Measurements from ENCODE around the gene PLA2G2C.
"Not testable (repeated sequence)": the region's sequence is repeated elsewhere in the genome, so short reads cannot be mapped to it uniquely, and the experiment has no call there.

Gene PLA2G2C

GRCh38 chr1:20223106-20223505, 36.8 kb upstream of the PLA2G2C start:
- peak; percentile 38 to 53 for DNase-seq (ENCODE audit: low read depth in 1 of 2, low spot score in 1 of 2)
- Histone ChIP-seq H3K27me3 (ENCODE audit: insufficient read depth, poor library complexity, severe bottlenecking) (peaks cover 32% of the 10 kb centered on the region), H3K27ac (replicated peaks) (no peak overlapping the region), H3K4me3 (replicated peaks; ENCODE audit: insufficient read depth, low read length) (no peak overlapping the region)
- peak; percentile 28; the same call in 1 of the 2 replicates for TF ChIP-seq SPI1 (IDR thresholded peaks at IDR 0.05; ENCODE audit: borderline replicate concordance, low read depth)
- no peak for TF ChIP-seq REST (IDR thresholded peaks at IDR 0.05; ENCODE audit: insufficient replicate concordance, low read depth)

- H3K27me3 ChIP-seq (ENCODE audit: insufficient read depth, poor library complexity, severe bottlenecking): peaks cover 28% of the 10 kb centered on the region
- H3K4me3 ChIP-seq (replicated peaks; ENCODE audit: insufficient read depth, low read length): no peak overlapping the region
- no peak for DNase-seq (ENCODE audit: low read depth in 1 of 2, low spot score in 1 of 2)
- H3K27ac ChIP-seq (replicated peaks): no peak overlapping the region
- no peak for TF ChIP-seq POLR2AphosphoS5 (IDR thresholded peaks at IDR 0.05; ENCODE audit: low read depth)
- no peak for TF ChIP-seq GABPA (IDR thresholded peaks at IDR 0.05; ENCODE audit: low read depth)
- TF ChIP-seq SPI1 (IDR thresholded peaks at IDR 0.05; ENCODE audit: borderline replicate concordance, low read depth): no peak
- TF ChIP-seq CTCF (IDR thresholded peaks at IDR 0.05; ENCODE audit: insufficient read depth, low read length): no peak
- no peak for TF ChIP-seq REST (IDR thresholded peaks at IDR 0.05; ENCODE audit: insufficient replicate concordance, low read depth)
Measured at GRCh38 chr1:20220036-20220435, 33.7 kb upstream of the PLA2G2C start.

GRCh38 chr1:20219053-20219452, 32.7 kb upstream of the PLA2G2C start:
- not testable (repeated sequence) for H3K27ac ChIP-seq (replicated peaks); DNase-seq (ENCODE audit: low read depth in 1 of 2, low spot score in 1 of 2); H3K4me3 ChIP-seq (replicated peaks; ENCODE audit: insufficient read depth, low read length)
- peaks cover 24% of the 10 kb centered on the region for H3K27me3 ChIP-seq (ENCODE audit: insufficient read depth, poor library complexity, severe bottlenecking)

GRCh38 chr1:20216574-20216973, 30.3 kb upstream of the PLA2G2C start:
- Histone ChIP-seq H3K27ac (replicated peaks) (no peak overlapping the region), H3K4me3 (replicated peaks; ENCODE audit: insufficient read depth, low read length) (no peak overlapping the region), H3K27me3 (ENCODE audit: insufficient read depth, poor library complexity, severe bottlenecking) (peaks cover 33% of the 10 kb centered on the region)
- DNase-seq (ENCODE audit: low read depth in 1 of 2, low spot score in 1 of 2): peak in 1 of 2 experiments; percentile 24
- no peak for TF ChIP-seq POLR2AphosphoS5 (IDR thresholded peaks at IDR 0.05; ENCODE audit: low read depth)
- TF ChIP-seq CTCF (IDR thresholded peaks at IDR 0.05; ENCODE audit: insufficient read depth, low read length): peak; percentile 52

GRCh38 chr1:20215716-20216115, 29.4 kb upstream of the PLA2G2C start:
- no peak for DNase-seq (ENCODE audit: low read depth in 1 of 2, low spot score in 1 of 2)
- Histone ChIP-seq H3K4me3 (replicated peaks; ENCODE audit: insufficient read depth, low read length) (no peak overlapping the region), H3K27me3 (ENCODE audit: insufficient read depth, poor library complexity, severe bottlenecking) (peaks cover 33% of the 10 kb centered on the region), H3K27ac (replicated peaks) (no peak overlapping the region)
- TF ChIP-seq CTCF (IDR thresholded peaks at IDR 0.05; ENCODE audit: insufficient read depth, low read length): no peak
